ENCODE measurements around the gene COG3.

The COG3 gene

GRCh38 chr13:45446181-45446580, 18.6 kb upstream of the COG3 start:
- DNase-seq (ENCODE audit: low read depth in 2 of 2): no peak

- DNase-seq (ENCODE audit: low read depth in 2 of 2): no peak
Observed at GRCh38 chr13:45447050-45447661, 17.6 kb upstream of the COG3 start.

- no peak for DNase-seq (ENCODE audit: low read depth in 2 of 2)
Observed at GRCh38 chr13:45448965-45449559, 15.7 kb upstream of the COG3 start.

GRCh38 chr13:45451282-45451681, 13.5 kb upstream of the COG3 start:
- DNase-seq (ENCODE audit: low read depth in 2 of 2): no peak

GRCh38 chr13:45454204-45454603, 10.5 kb upstream of the COG3 start:
- DNase-seq (ENCODE audit: low read depth in 2 of 2): no peak

- no peak for DNase-seq (ENCODE audit: low read depth in 2 of 2)
Observed at GRCh38 chr13:45456196-45456972, 8.4 kb upstream of the COG3 start.

GRCh38 chr13:45464141-45464686, 525 bp upstream of the COG3 start:
- no peak for DNase-seq (ENCODE audit: low read depth in 2 of 2)

- no peak for DNase-seq (ENCODE audit: low read depth in 2 of 2)
Observed at GRCh38 chr13:45466359-45466758, 1.6 kb downstream of the COG3 start.

GRCh38 chr13:45468635-45469034, 3.9 kb downstream of the COG3 start:
- DNase-seq (ENCODE audit: low read depth in 2 of 2): no peak

GRCh38 chr13:45472171-45472705, 7.5 kb downstream of the COG3 start:
- no peak for DNase-seq (ENCODE audit: low read depth in 2 of 2)

- DNase-seq (ENCODE audit: low read depth in 2 of 2): no peak
Observed at GRCh38 chr13:45473627-45474026, 8.9 kb downstream of the COG3 start.

GRCh38 chr13:45474584-45475454, 10.1 kb downstream of the COG3 start:
- no peak for DNase-seq (ENCODE audit: low read depth in 2 of 2)

- DNase-seq (ENCODE audit: low read depth in 2 of 2): no peak
Observed at GRCh38 chr13:45479661-45480060, 14.9 kb downstream of the COG3 start.

GRCh38 chr13:45481688-45482087, 16.9 kb downstream of the COG3 start:
- no peak for DNase-seq (ENCODE audit: low read depth in 2 of 2)

GRCh38 chr13:45482571-45483173, 17.9 kb downstream of the COG3 start:
- DNase-seq (ENCODE audit: low read depth in 2 of 2): no peak

- no peak for DNase-seq (ENCODE audit: low read depth in 2 of 2)
Observed at GRCh38 chr13:45487604-45488003, 22.9 kb downstream of the COG3 start.

- DNase-seq (ENCODE audit: low read depth in 2 of 2): no peak
Observed at GRCh38 chr13:45490068-45490467, 25.3 kb downstream of the COG3 start.

GRCh38 chr13:45492538-45492937, 27.8 kb downstream of the COG3 start:
- no peak for DNase-seq (ENCODE audit: low read depth in 2 of 2)

GRCh38 chr13:45496942-45497341, 32.2 kb downstream of the COG3 start:
- DNase-seq (ENCODE audit: low read depth in 2 of 2): no peak

- no peak for DNase-seq (ENCODE audit: low read depth in 2 of 2)
Observed at GRCh38 chr13:45500492-45501174, 35.9 kb downstream of the COG3 start.

GRCh38 chr13:45501175-45501526, 36.4 kb downstream of the COG3 start:
- no peak for DNase-seq (ENCODE audit: low read depth in 2 of 2)
